Measurements from ENCODE around the gene C11orf91. TPM values are rescaled to one million over a fixed set of nuclear protein-coding genes. Genes with fewer than 3 reads are reported as not detected.
A peak's percentile ranks its signal among the peaks of the same experiment; 100 is the strongest.

The C11orf91 gene
- total and polyA plus RNA-seq, 2 of the 8 experiments (the other 6 are each of a cell fraction or from before 2014, with no cell fraction given), result not detected

DNA sequence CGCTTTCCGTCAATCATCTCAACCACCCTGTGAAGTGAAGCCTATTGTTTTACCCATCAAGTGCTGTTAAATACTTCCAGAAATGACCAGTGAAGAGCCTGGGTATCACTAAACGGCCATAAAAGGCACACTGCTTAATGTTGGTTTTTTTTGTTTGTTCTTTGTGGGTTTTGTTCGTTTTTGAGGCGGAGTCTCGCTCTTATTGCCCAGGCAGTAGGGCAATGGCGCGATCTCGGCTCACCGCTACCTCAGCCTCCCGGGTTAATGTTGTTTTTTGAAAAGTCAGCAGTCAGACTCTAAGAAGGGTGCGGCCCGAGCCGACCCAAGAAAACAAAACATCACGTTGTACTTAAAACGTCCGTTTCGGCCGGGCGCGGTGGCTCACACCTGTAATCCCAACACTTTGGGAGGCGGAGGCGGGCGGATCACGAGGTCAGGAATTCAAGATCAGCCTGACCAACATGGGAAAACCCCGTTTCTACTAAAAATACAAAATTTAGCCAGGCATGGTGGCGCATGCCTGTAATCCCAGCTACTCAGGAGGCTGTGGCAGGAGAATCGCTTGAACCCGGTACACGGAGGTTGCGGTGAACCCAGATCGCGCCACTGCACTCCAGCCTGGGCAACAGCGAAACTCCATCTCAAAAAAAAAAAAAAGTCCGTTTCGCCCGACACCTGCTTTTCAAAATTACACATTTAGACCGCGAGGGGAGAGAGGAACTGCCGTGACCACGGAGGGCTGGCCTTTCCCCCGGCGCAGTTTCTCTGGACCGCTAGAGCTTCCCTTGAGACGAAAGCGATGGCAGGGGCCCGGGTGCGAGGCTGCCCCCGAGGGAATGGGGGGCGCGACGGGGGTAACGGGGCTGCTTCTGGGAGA lies 34.9 kb upstream of the C11orf91 start (continued):
- TF ChIP-seq RFX5 (IDR thresholded peaks at IDR 0.05; ENCODE audit: borderline replicate concordance, low read depth, low read length) (no peak), ZNF274 (IDR thresholded peaks at IDR 0.05; ENCODE audit: borderline replicate concordance, extremely low read depth, low read length) (no peak), PHF8 (conservative IDR thresholded peaks at IDR 0.05; ENCODE audit: low read depth, low read length) (no peak), CBX5 (IDR thresholded peaks at IDR 0.05; ENCODE audit: low read depth, low read length) (no peak), RNF2 (IDR thresholded peaks at IDR 0.05; ENCODE audit: borderline replicate concordance, low read depth, low read length, missing control alignments, poor library complexity, severe bottlenecking) (no peak), BCL11A (IDR thresholded peaks at IDR 0.05; ENCODE audit: low read depth in 2 of 2, low read length in 2 of 2) (no peak), EZH2 (IDR thresholded peaks at IDR 0.05; ENCODE audit: low read depth, low read length, severe bottlenecking) (peak; percentile 31), ASH2L (IDR thresholded peaks at IDR 0.05; ENCODE audit: low read length) (peak; percentile 55)

Measured in H1 (cell line).